Panc1 (cell line): ENCODE measurements around the gene DNAJB4. TPM values are rescaled to one million over a fixed set of nuclear protein-coding genes. Genes with fewer than 3 reads are reported as not detected.

ENCODE experiments used
- ATAC-seq: fragments of 200-7000 bp; cut with Tn5 transposase; 2 replicates; pipeline ENCODE4 v1.9.1; 2020; ENCODE audit warnings: mild to moderate bottlenecking, moderate library complexity
- BruUV-seq: library from RNA; stranded (reverse); fragments of 400-500 nt; replicated peaks from 2 replicates; lab custom pipeline; 2021; lab: Mats Ljungman, UMichigan
- CTCF ChIA-PET: fragments of 300-600 bp; sonication (Branson Sonifier 250); formaldehyde crosslinking; loops from one replicate; lab custom pipeline; 2022; ENCODE audit warnings: antibody characterized with exemption; lab: Charles Lee
- POLR2A ChIA-PET: fragments of 300-600 bp; sonication (Branson Sonifier 250); formaldehyde crosslinking; loops from one replicate; lab custom pipeline; 2022; ENCODE audit warnings: antibody characterized with exemption; lab: Charles Lee
- DNase-seq: peaks from one replicate; pipeline ENCODE4 v3.0.0-alpha.2; 2010; ENCODE audit warnings: low read depth, low spot score
- H3K27ac ChIP-seq: 2 replicates; pipeline ENCODE4 v1.5.1; 2011; ENCODE audit warnings: mild to moderate bottlenecking, low read length, inconsistent platforms
- H3K27me3 ChIP-seq: fragments of 200-500 bp; sonication (Bioruptor generic); 2 replicates; pipeline ENCODE4 v1.6.0; 2014; ENCODE audit warnings: low read length, inconsistent platforms; ENCODE audit not compliant: control insufficient read depth, insufficient read depth
- H3K36me3 ChIP-seq: fragments of 200-500 bp; sonication (Bioruptor generic); 2 replicates; pipeline ENCODE4 v1.5.1; 2014; ENCODE audit warnings: inconsistent platforms, mild to moderate bottlenecking, low read length, moderate library complexity; ENCODE audit not compliant: control insufficient read depth, insufficient read depth
- H3K4me1 ChIP-seq: 2 replicates; pipeline ENCODE4 v1.5.1; 2011; ENCODE audit warnings: inconsistent platforms, mild to moderate bottlenecking, low read length, moderate library complexity; ENCODE audit not compliant: control insufficient read depth, insufficient read depth
- H3K4me3 ChIP-seq, 2 experiments: 2 replicates each; pipeline ENCODE4 v1.5.1; 2011 to 2012; ENCODE audit warnings: low read depth in 2 of 2, low read length in 2 of 2, mild to moderate bottlenecking in 2 of 2, inconsistent platforms in 1 of 2, moderate library complexity in 1 of 2
- H3K9me3 ChIP-seq: fragments of 200-500 bp; sonication (Bioruptor generic); 2 replicates; pipeline ENCODE4 v1.5.1; 2014; ENCODE audit warnings: low read depth, mild to moderate bottlenecking, inconsistent platforms, low read length, moderate library complexity; ENCODE audit not compliant: control insufficient read depth, insufficient read depth
- CTCF ChIP-seq: fragments of 450-650 bp; IDR thresholded peaks from 2 replicates; pipeline ENCODE4 v1.5.1; 2017; ENCODE audit warnings: mild to moderate bottlenecking
- POLR2AphosphoS5 ChIP-seq: IDR thresholded peaks from 2 replicates; pipeline ENCODE4 v1.6.1; 2012; ENCODE audit warnings: mild to moderate bottlenecking, low read depth, low read length, moderate library complexity
- REST ChIP-seq, 2 experiments: IDR thresholded peaks; 2 replicates each; pipeline ENCODE4 v1.6.1; 2011 to 2012; ENCODE audit warnings: low read depth in 2 of 2, control low read depth in 1 of 2, low read length in 1 of 2, mild to moderate bottlenecking in 1 of 2, moderate library complexity in 1 of 2; ENCODE audit not compliant: insufficient read depth in 1 of 2
- SIN3A ChIP-seq: IDR thresholded peaks from 2 replicates; pipeline ENCODE4 v1.6.1; 2012; ENCODE audit warnings: low read depth, mild to moderate bottlenecking, low read length, moderate library complexity, borderline replicate concordance; ENCODE audit not compliant: insufficient read depth
- TCF7L2 ChIP-seq: IDR thresholded peaks from 2 replicates; pipeline ENCODE4 v1.6.1; 2011; ENCODE audit warnings: mild to moderate bottlenecking, low read depth, low read length, inconsistent platforms
- in situ Hi-C: cut with HindIII; loops from 2 replicates; pipeline ENCODE4 v1.10.0; 2016; ENCODE audit warnings: low sequenced_read_pairs, low pct_unique_long_range_greater_than_20kb
- intact Hi-C: fragments of 100-400 bp; cut with micrococcal nuclease; formaldehyde crosslinking; loops from one replicate; pipeline ENCODE4 v1.10.0; 2022; ENCODE audit not compliant: unreplicated experiment
- total RNA-seq: library from RNA; stranded (reverse); gene quantifications from one replicate; pipeline ENCODE4 v1.2.1, GENCODE V29; 2021; ENCODE audit not compliant: unreplicated experiment

DNAJB4 gene
- total RNA-seq, 1 experiment from 2014 or later = 14.9 TPM

- in situ Hi-C loops = no loop called here
Measured at GRCh38 chr1:77966291-77966690, 38.4 kb upstream of the DNAJB4 start.

GRCh38 chr1:77970192-77970591 is 34.5 kb upstream of the DNAJB4 start:
- H3K36me3 ChIP-seq = peaks cover 54% of the 10 kb centered on the region
- H3K27ac ChIP-seq = no peak overlapping the region
- TF ChIP-seq REST (IDR thresholded peaks at IDR 0.05; ENCODE audit: insufficient read depth in 1 of 2, low read depth in 2 of 2, low read length in 1 of 2) = no peak
- TF ChIP-seq POLR2AphosphoS5 = no peak
- TF ChIP-seq TCF7L2 = no peak
- TF ChIP-seq CTCF = no peak
- no peak for TF ChIP-seq SIN3A
- ATAC-seq (no peak), DNase-seq (no peak)
- H3K4me1 ChIP-seq = peaks cover 7% of the 10 kb centered on the region
- no TSS peak for BruUV-seq
- intact Hi-C loops = no loop called here
- in situ Hi-C loops = no loop called here
- no peaks in the 10 kb centered on the region for H3K27me3 ChIP-seq
- H3K9me3 ChIP-seq = no peaks in the 10 kb centered on the region
- POLR2A ChIA-PET = interaction anchor here (0.9 kb wide), 1 partner anchor 34 kb away, joined by 4 read pairs; no protein-coding TSS in a partner anchor
- CTCF ChIA-PET = no interaction called here
- no peak overlapping the region for H3K4me3 ChIP-seq

More at GRCh38 chr1:77966291-77966690, 38.4 kb upstream of the DNAJB4 start:
- ChIA-PET POLR2A (no interaction called here), CTCF (no interaction called here)
- no peaks in the 10 kb centered on the region for H3K27me3 ChIP-seq
- ATAC-seq (no peak), DNase-seq (no peak)
- H3K4me1 ChIP-seq = no peaks in the 10 kb centered on the region
- no peaks in the 10 kb centered on the region for H3K9me3 ChIP-seq
- TF ChIP-seq SIN3A (no peak), REST (IDR thresholded peaks at IDR 0.05; ENCODE audit: insufficient read depth in 1 of 2, low read depth in 2 of 2, low read length in 1 of 2) (no peak), POLR2AphosphoS5 (no peak), CTCF (no peak)
- peaks cover 87% of the 10 kb centered on the region for H3K36me3 ChIP-seq
- BruUV-seq = no TSS peak
- no peak overlapping the region for H3K4me3 ChIP-seq
- intact Hi-C loops = no loop called here
- no peak overlapping the region for H3K27ac ChIP-seq
